ENCODE data around the gene JOSD2. TPM values are rescaled to one million over a fixed set of nuclear protein-coding genes. Genes with fewer than 3 reads are reported as not detected.

Gene JOSD2
- total and polyA plus RNA-seq, 9 of the 15 experiments (the other 6 are each of a cell fraction or from before 2014, with no cell fraction given), result 0.06 to 14.4 (median 3.1) TPM

GRCh38 chr19:50547385-50548190 is 36.6 kb upstream of the JOSD2 start:
- ATAC-seq, result no peak
- H3K79me2 ChIP-seq (ENCODE audit: control insufficient read depth, insufficient read depth, low read length), result no peaks in the 10 kb centered on the region
- in situ Hi-C loops (cut with MboI), result no loop called here
- no peak overlapping the region for H2AFZ ChIP-seq (ENCODE audit: low read depth, low read length)
- H3K27ac ChIP-seq (ENCODE audit: extremely low read depth, low read depth, low read length), result no peak overlapping the region
- H3K9me3 ChIP-seq (replicated peaks; ENCODE audit: control insufficient read depth, insufficient read depth, low read depth, low read length), result no peaks in the 10 kb centered on the region
- H3K4me3 ChIP-seq, result no peak overlapping the region
- H3K36me3 ChIP-seq (ENCODE audit: control insufficient read depth, insufficient read depth, low read length), result no peaks in the 10 kb centered on the region
- peaks cover 0 to 19% of the 10 kb centered on the region in 2 experiments; a peak in 2 of 5 replicates for H3K27me3 ChIP-seq (ENCODE audit: control insufficient read depth in 2 of 2, insufficient read depth in 2 of 2, low read length in 2 of 2)
- H3K4me1 ChIP-seq (replicated peaks in 1 of 2; ENCODE audit: control insufficient read depth in 2 of 2, insufficient read depth in 2 of 2, low read length in 2 of 2), result peaks cover 0 to 35% of the 10 kb centered on the region in 2 experiments; a peak in 2 of 5 replicates
- intact Hi-C loops (cut with micrococcal nuclease), result no loop called here
- 36% methylated on average over 16 of the region's 18 CpGs for WGBS (ENCODE audit: insufficient coverage, low coverage, missing lambda C conversion rate)
- ChIA-PET POLR2A (no interaction called here), CTCF (ENCODE audit: low intra/inter-chr PET ratio) (interaction anchor here (0.6 kb wide), 1 partner anchor 9 kb away, joined by 3 read pairs; no protein-coding TSS in a partner anchor)
- no peaks in the 10 kb centered on the region for H3K9me1 ChIP-seq (ENCODE audit: control insufficient read depth, insufficient read depth, low read length)
- no peak overlapping the region for H3K9ac ChIP-seq (ENCODE audit: insufficient read depth in 1 of 2, low read depth in 2 of 2, low read length in 2 of 2)
- DNase-seq (ENCODE audit: extremely low read depth in 1 of 4, low spot score in 3 of 4), result no peak
- FAIRE-seq, result no peak
- no peak overlapping the region for H3K4me2 ChIP-seq (ENCODE audit: insufficient read depth, low read length)
- H4K20me1 ChIP-seq (replicated peaks; ENCODE audit: control insufficient read depth, insufficient read depth, low read length), result no peaks in the 10 kb centered on the region; the same call in 1 of the 2 replicates
- peak in 2 of 3 experiments; percentile 10 to 24; a peak in 1 of 6 replicates for TF ChIP-seq CTCF (IDR thresholded peaks at IDR 0.05 in 2 of 3, conservative IDR thresholded peaks at IDR 0.05 in 1 of 3; ENCODE audit: insufficient read depth in 2 of 3, low read depth in 1 of 3, low read length in 3 of 3)
- TF ChIP-seq ZBTB2 (IDR thresholded peaks at IDR 0.05), result no peak
- no peak for TF ChIP-seq RBM34 (IDR thresholded peaks at IDR 0.05; ENCODE audit: borderline replicate concordance, insufficient read depth, low read length)
- TF ChIP-seq CREB3 (tag; conservative IDR thresholded peaks at IDR 0.05; ENCODE audit: low read depth), result no peak
- no peak for TF ChIP-seq UBTF (IDR thresholded peaks at IDR 0.05; ENCODE audit: borderline replicate concordance in 1 of 2, low read depth in 2 of 2, low read length in 2 of 2)
- no TSS peak for BruUV-seq (replicated peaks)
